A673 (cell line): ENCODE results near the gene ACBD3. TPM values are rescaled to one million over a fixed set of nuclear protein-coding genes. Genes with fewer than 3 reads are reported as not detected.

Source experiments
- BruUV-seq: library from RNA; stranded (reverse); fragments of 400-500 nt; replicated peaks from 2 replicates; lab custom pipeline; 2021; lab: Mats Ljungman, UMichigan
- CTCF ChIA-PET: fragments of 300-600 bp; sonication (Branson Sonifier 250); formaldehyde crosslinking; loops from one replicate; lab custom pipeline; 2022; ENCODE audit warnings: antibody characterized with exemption; lab: Charles Lee
- POLR2A ChIA-PET: fragments of 300-600 bp; sonication (Branson Sonifier 250); formaldehyde crosslinking; loops from one replicate; lab custom pipeline; 2022; ENCODE audit warnings: antibody characterized with exemption; ENCODE audit not compliant: low non-redundant PET; lab: Charles Lee
- DNase-seq: peaks from one replicate; pipeline ENCODE4 v3.0.0-alpha.2; 2015; ENCODE audit warnings: low spot score
- H3K27ac ChIP-seq: fragments of 200-600 bp; sonication (generic); 2 replicates; pipeline ENCODE4 v1.5.1; 2016; ENCODE audit warnings: mixed run types, low read depth, mild to moderate bottlenecking, mixed read lengths, antibody characterized with exemption, low read length; ENCODE audit not compliant: poor library complexity, severe bottlenecking
- H3K27me3 ChIP-seq: fragments of 200-600 bp; sonication (generic); replicated peaks from 2 replicates; pipeline ENCODE4 v1.6.1; 2017; ENCODE audit warnings: mixed run types, low read depth, mild to moderate bottlenecking, mixed read lengths, antibody characterized with exemption, low read length; ENCODE audit not compliant: insufficient read depth, poor library complexity
- H3K36me3 ChIP-seq: fragments of 200-600 bp; sonication (generic); 2 replicates; pipeline ENCODE4 v1.6.1; 2016; ENCODE audit warnings: mixed run types, mild to moderate bottlenecking, mixed read lengths, antibody characterized with exemption, low read length; ENCODE audit not compliant: insufficient read depth, poor library complexity, severe bottlenecking
- H3K4me1 ChIP-seq: fragments of 200-600 bp; sonication (generic); 2 replicates; pipeline ENCODE4 v1.6.1; 2017; ENCODE audit warnings: mixed run types, mild to moderate bottlenecking, mixed read lengths, antibody characterized with exemption, low read length; ENCODE audit not compliant: insufficient read depth, poor library complexity, severe bottlenecking
- H3K4me3 ChIP-seq: fragments of 200-600 bp; sonication (generic); 2 replicates; pipeline ENCODE4 v1.5.1; 2016; ENCODE audit warnings: low read depth, mixed run types, mild to moderate bottlenecking, mixed read lengths, low read length; ENCODE audit not compliant: poor library complexity, severe bottlenecking
- H3K9me3 ChIP-seq: fragments of 200-600 bp; sonication (generic); 2 replicates; pipeline ENCODE4 v1.6.1; 2016; ENCODE audit warnings: mixed run types, low read depth, mild to moderate bottlenecking, mixed read lengths, antibody characterized with exemption, low read length; ENCODE audit not compliant: poor library complexity, severe bottlenecking
- CTCF ChIP-seq: fragments of 300-800, 200-600 bp; sonication (generic); conservative IDR thresholded peaks from 2 replicates; pipeline ENCODE4 v1.5.1; 2017; ENCODE audit warnings: low read depth, mild to moderate bottlenecking, antibody characterized with exemption, low read length, moderate library complexity, mixed read lengths
- EZH2 ChIP-seq: fragments of 200-600 bp; sonication (generic); IDR thresholded peaks from 2 replicates; pipeline ENCODE4 v1.6.1; 2017; ENCODE audit warnings: borderline replicate concordance, low read depth, mild to moderate bottlenecking, mixed read lengths, antibody characterized with exemption, low read length; ENCODE audit not compliant: poor library complexity, severe bottlenecking
- intact Hi-C: fragments of 100-400 bp; cut with micrococcal nuclease; formaldehyde crosslinking; loops from one replicate; pipeline ENCODE4 v1.10.0; 2022; ENCODE audit not compliant: unreplicated experiment
- total RNA-seq: library from RNA; stranded (reverse); gene quantifications from 2 replicates; pipeline ENCODE4 v1.2.3, GENCODE V29; 2021

ACBD3 gene
- total RNA-seq, 1 experiment from 2014 or later, result 33.4 TPM

- H3K4me3 ChIP-seq, result no peak overlapping the region
- H3K4me1 ChIP-seq, result no peaks in the 10 kb centered on the region
- no peak for TF ChIP-seq CTCF
- TF ChIP-seq EZH2, result no peak
- no peaks in the 10 kb centered on the region for H3K9me3 ChIP-seq
- H3K27me3 ChIP-seq, result peaks cover 5% of the 10 kb centered on the region
- POLR2A ChIA-PET, result no interaction called here
- intact Hi-C loops, result no loop called here
- H3K27ac ChIP-seq, result no peak overlapping the region
- CTCF ChIA-PET, result interaction anchor here (0.6 kb wide), 1 partner anchor 38 kb away, joined by 5 read pairs; no protein-coding TSS in a partner anchor
- no peak for DNase-seq
- BruUV-seq, result no TSS peak
- H3K36me3 ChIP-seq, result no peaks in the 10 kb centered on the region
These were observed 36.1 kb upstream of the ACBD3 start for GRCh38 chr1:226222686-226223085.

- Histone ChIP-seq H3K36me3 (no peaks in the 10 kb centered on the region), H3K4me1 (no peaks in the 10 kb centered on the region), H3K27ac (no peak overlapping the region), H3K9me3 (no peaks in the 10 kb centered on the region), H3K4me3 (no peak overlapping the region), H3K27me3 (peaks cover 5% of the 10 kb centered on the region)
- TF ChIP-seq EZH2, result no peak
- no peak for TF ChIP-seq CTCF
- POLR2A ChIA-PET, result no interaction called here
- intact Hi-C loops, result no loop called here
- CTCF ChIA-PET, result no interaction called here
- BruUV-seq, result no TSS peak
- DNase-seq, result no peak
These were observed 34.1 kb upstream of the ACBD3 start for GRCh38 chr1:226220473-226221189.

DNA sequence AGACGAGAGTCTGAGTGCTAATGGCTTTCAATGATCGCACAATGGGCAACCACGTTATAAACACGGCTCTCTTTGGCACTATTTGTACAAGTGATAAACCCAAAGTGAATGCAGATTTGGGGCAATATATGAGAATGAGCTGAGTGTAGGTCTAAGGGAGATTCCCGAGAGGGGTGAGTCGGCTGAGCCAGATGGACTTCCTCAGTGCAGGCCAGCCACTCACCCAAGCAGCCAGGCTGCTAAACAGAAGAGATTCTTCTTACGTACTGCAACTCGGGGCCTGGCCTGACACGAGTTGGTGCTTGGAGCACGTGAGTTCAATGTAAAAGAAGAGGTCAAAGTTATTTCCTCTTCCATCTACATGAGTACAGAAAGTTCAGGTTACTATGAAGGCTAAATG, 30.7 kb upstream of the ACBD3 start:
- Histone ChIP-seq H3K27ac (no peak overlapping the region), H3K36me3 (no peaks in the 10 kb centered on the region), H3K27me3 (no peaks in the 10 kb centered on the region), H3K9me3 (no peaks in the 10 kb centered on the region), H3K4me3 (no peak overlapping the region), H3K4me1 (no peaks in the 10 kb centered on the region)
- CTCF ChIA-PET, result no interaction called here
- intact Hi-C loops, result no loop called here
- no TSS peak for BruUV-seq
- TF ChIP-seq EZH2 (no peak), CTCF (no peak)
- POLR2A ChIA-PET, result no interaction called here
- DNase-seq, result no peak
